ENCODE data around the gene RSPO3.
A peak's percentile ranks its signal among the peaks of the same experiment; 100 is the strongest.

RSPO3 gene

DNA sequence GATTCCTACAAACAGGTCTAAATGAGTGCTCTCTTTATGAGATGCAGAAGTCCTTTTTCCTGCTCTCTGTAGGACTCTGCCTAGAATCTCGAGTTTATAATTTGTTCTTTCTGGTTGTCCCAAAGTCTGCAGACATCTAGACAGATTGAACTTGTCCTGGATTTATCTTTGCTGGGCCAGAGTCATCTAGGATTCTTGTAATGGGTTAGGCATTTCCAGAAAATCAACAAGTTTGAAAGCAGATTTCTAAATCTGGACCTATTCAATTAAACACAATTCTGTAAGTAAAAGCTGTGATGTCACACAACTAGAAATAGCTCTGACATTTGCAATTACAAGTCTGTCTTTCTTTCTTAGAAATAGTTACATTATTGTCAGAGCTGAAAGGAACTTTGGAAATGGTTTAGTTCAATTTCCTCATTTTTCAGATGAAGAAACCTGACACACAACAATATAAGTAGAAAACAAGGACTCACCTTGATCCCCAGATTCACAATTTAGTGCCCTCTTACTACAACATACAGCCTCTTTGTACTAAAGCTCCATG, 4.2 kb upstream of the RSPO3 start:
- no peak for DNase-seq (ENCODE audit: low spot score)

DNA sequence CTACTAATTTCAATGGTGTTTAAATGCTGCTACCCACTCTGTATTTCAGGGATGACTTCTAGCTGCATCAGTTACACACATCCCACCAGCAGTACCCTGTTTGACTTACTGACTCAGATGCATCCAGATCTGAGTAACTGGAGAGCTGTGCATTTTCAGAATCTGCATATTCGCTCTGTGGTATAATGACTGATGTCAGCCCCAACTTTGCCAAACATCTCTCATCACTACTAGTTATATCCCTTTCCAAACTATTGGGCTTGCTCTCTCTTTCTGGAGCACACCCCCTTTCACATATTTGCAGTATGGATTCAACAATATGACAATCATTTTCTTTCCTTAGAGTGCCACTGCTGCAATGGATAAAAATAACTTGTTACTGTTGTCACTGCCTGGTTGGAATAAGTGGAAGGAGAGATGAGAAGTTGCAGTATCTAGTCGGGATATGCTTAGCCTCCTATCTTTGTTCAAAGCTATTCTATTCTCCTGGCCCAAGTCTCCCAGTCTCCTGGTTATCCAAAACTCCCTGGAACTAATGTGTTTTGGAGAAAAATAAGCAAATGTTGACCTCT, 3.3 kb upstream of the RSPO3 start:
- DNase-seq (ENCODE audit: low spot score): no peak

DNA sequence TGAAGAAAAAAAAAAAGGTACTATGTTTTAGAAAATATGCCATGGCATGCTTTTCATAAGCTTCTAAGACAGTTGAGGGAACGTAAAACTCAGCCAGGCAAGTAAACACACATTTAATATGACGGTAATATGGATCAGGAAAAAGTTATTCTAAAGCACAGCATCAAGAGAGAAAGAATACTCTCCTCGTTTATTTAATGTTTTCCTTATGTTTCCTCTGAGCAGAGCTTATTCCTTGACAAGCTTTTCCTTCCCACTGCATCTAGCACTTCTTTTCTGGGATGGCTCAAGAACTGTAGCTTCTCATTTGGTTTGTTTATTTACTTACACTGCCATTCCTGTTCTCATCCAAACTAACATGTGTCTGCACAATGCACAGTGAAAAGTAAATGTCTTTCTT, 2.7 kb upstream of the RSPO3 start:
- no peak for DNase-seq (ENCODE audit: low spot score)

DNA sequence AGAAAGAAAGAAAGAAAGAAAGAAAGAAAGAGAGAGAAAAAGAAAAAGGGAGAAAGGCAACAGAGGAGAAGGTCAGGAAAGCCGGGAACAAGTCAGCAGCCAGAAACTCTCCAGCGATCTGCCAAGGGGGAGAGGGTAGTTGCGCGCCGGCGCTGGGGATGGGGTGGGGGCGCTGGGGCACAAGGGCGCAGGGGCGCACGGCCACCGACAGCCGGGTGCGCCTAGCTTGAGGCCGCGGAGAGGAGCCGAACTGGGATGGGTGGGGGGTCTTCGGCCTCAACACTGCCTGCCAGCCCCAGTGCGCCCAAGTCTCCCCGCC, 533 bp upstream of the RSPO3 start:
- DNase-seq (ENCODE audit: low spot score): no peak

DNA sequence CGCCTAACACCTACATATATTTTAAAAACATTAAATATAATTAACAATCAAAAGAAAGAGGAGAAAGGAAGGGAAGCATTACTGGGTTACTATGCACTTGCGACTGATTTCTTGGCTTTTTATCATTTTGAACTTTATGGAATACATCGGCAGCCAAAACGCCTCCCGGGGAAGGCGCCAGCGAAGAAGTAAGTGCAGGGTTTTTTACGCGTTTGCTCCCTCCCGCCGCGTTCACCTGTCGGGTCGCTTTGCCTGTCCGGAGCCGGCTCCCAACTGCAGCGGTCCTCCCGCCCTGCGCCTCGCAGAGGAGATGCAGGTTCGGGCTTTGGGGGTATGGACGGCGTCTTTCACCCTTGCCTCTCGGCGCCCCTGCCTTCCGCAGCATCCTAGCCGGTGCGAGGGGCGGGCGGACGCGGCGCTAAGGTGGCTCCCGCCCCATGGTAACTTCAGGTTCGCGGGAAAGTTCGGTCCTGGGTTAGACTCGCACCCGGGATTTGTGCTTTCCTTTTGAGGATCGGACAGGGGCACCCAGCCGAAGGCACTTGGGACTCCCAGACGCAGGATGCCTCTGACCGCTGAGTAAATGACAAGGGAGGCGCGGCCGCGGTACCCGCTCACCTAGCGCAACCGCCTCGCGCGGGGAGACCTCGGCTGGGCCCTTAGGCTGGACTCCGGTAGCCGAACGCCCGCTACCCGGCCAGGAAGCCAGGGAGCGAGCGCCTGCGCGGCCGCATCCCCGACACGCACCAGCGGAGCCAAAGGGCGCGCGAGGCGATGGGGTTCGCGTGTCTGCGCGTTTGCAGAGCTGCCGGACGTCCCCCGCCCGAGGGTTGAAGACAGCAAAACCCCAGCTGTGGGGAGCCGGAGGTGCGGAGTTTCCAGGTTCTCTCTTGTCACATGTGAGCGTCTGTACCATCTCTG, 891 bp downstream of the RSPO3 start:
- DNase-seq (ENCODE audit: low spot score): no peak

DNA sequence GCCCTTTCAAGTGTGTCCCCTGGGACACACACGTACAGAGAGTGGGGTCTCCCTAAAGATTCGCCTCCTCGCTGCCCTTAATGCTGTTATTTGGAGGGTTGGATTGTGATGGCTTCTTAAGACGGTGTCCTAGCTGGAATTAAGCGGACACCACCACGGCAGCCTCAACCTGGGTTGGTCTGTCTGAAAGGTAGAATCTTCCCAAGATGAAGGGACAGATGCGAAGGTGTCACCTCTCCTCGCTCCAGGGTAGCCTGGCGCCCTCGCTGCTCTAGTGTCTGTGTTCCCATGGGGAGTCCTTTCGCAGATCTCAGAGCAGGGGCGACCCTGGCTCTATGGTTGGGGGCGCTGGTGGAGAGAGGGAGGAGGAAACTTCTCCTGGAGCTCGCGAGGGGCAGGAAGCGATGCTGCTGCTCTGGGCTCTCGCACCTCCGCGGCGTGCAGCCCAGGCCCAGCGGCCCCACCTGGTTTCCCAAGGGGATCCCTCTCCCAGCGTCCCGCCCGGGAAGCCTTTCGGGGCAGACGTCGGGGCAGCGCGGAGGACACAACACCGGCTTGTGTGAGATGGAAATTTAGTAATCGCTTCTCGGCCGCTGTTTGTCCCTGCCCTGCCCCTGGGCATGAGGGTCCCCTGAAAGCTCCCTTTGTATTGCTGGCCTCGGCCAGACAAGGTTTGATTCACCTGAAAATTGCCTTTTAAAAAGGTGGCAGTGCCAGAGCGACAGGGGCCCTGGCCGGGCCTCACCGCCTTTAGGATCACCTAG, 1.7 kb downstream of the RSPO3 start:
- DNase-seq (ENCODE audit: low spot score): no peak

DNA sequence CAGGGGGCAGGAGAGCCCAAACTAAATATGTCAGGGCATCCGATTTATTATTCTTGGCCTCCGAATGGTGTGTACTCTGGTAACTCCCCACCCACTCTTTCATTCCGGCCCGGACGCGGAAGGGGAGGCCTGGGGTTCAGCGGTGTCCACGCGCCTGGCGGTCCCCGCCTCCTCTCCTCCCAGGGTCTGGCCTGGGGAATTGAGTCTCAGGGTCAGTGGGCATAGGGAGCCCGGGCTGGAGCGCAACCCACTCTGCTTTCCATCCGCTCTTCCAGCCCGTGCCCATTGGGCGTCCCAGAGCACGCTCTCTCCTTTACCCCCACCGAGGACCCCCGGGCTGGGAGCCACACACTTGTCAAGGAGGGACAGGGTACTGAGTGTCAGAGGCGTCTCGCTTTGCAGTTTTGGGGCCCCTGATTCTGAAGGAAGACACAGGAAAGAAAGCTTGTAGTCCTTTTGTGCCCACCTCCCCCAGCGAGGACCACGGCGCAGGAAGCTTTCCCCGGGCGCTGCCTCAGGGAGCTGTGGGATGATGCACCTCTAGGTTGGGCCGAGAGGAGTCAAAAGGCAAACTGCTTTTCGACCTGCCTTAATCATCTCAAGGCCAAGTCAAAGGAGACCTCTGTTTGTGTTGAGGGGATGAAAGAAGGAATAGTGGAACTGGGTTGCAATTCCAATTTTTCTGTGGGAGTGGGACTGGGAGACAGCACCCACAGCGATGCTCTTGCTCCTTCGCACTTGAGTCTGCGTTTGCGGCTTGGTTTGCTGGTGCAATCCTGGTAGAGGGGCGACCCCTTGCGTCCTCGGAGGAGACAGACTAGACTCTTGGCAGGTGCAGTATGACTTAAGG, 2.5 kb downstream of the RSPO3 start:
- DNase-seq (ENCODE audit: low spot score): peak; percentile 74

DNA sequence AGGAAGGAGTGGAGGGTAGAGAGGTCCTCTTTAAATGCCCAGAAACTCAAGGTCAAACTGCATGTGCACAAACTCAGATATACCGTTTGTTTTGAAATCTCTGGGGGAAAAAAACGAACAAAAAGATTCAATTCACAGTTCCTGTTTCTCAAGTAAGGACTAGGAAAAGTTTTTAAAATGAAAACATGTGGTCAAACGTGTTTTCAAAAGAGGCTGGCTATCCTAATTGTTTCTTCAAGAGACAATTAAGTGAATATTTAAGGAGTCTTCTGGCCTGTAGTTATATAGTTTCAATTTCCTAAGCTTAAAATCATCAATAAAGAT, 3.1 kb downstream of the RSPO3 start:
- DNase-seq (ENCODE audit: low spot score): no peak

DNA sequence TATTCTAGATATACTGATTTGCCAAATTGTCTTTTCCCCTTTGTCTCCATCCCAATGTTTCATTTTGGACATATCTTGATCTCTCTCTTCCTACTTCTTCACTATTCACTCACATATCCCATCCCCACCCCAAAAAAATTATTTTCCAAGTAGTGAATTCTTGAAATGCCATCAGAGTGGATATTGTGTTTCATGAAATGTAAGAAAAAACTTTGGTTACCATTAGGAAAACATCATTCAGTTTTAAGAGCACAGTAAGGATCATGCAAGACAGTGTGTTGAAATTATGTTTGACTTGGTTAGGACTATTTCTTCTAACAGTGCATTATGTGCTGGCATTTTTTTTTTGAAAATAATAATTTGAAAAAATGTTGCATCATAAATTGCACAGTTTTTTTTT, 5.7 kb downstream of the RSPO3 start:
- DNase-seq (ENCODE audit: low spot score): no peak

DNA sequence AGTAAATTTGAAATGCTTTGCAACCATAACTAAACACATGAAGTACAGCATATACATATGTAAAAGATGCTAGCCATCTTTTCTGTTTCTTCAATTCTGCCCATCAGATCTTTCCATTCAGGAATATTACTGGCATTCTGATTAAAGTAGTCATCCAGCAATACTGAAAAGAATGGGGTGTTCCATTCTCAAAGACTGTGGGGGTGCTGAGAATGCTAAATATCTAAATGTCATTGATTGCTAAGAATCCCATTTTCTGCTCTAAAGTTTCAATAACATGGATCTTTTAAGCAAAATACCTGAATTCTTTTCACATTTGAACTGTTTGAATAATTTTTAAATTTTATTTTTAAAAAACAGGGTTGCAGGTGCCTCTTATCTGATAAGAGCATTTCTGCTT, 6.2 kb downstream of the RSPO3 start:
- DNase-seq (ENCODE audit: low spot score): no peak

DNA sequence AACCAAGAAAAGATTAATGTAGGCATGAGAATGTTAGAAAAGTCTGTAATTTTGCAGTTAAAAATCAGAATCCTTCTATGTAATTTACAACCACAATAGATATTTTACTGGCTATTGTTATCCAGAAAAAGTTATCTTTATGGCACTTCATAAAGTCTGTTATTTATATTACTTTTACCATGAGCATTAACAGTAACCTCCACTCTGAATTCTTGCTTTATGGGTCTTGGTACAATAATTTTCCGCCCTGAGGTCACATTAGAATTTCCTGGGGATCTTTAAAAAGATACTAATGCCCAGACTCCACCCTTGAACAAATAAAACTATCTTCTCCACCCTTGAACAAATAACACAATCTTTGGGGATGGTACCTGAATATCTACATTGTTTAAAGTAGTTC, 9.6 kb downstream of the RSPO3 start:
- no peak for DNase-seq (ENCODE audit: low spot score)

DNA sequence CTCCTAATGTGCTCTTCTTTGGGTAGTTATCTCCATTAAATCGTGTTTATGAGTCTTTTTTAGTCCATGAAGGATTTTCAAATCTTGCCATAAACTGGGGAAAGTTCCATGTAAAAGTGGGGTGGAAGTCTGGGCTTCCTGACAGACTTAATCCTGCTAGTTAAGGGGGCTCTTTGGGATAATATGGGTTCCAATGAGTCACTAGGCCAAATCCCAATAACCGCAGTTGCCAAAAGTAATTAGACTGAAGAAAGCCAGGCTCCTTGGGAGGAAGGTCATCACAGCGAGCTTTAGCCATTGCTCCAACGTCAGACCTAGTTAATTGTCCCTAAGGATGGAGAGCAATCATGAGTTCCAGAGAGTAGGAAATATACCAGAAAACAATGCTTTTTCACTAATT, 10.8 kb downstream of the RSPO3 start:
- no peak for DNase-seq (ENCODE audit: low spot score)

DNA sequence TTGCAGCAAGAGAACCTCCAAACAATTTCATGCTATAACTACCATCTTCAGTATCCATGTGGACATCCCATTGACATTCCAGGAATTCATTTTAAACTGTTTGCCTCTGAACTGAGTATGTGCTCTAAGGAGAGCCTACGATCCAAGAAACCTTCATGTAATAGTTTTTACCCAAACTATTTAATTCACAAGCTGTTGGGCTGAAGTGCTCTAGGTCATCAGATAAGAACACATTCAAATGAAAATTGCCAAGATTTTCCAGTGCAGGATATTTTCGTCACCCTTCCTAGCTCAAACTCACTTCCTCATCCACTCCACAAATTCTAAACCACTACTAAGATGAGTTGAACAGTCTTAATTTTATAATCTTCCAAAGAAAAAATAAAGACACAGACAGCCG, 12.8 kb downstream of the RSPO3 start:
- DNase-seq (ENCODE audit: low spot score): no peak

DNA sequence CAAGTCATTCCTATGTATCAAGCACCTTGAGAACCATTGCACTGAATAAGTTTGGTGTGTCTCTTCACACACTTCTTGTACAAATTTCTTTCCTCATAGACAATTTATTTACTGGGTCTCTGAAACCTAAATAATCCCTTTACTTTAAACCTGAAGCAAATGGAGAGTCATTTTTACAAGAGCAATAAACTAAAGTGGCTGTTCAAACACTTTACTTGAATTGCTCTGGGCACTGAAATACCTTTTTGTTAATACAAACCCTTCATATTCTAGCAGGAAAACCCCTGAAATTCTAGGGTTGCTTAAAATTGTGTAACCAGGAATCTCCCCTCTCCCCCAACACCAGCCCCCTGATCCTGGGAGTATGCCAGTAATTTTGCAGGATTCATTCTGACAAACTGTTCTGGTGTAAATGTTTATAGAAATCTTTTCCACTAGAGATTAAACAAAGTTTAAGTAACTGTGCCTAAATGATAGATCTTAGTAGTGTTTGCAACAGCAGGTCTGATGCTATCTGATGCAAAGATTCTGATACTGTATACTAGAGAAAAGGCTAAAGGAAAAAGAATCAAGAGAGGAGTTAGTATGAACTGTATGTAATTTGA, 13.4 kb downstream of the RSPO3 start:
- DNase-seq (ENCODE audit: low spot score): no peak

DNA sequence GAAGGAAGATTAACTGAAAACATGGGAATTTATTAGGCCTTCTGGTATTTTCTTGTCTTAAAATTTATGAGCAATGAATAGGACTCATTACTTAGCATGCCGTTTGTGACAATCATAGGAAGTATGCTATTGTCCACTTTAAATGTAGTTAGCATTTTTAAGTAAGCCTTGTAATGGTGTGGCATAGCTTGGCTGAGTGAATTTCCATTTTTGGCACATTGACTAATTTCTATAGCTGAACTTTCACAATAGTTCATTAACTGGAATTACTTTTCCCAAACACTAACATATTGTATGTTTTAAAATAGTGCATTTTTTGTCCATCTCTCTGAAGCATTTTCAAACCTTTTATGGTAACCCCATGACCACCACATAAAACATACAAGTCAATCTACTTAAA, 15.7 kb downstream of the RSPO3 start:
- no peak for DNase-seq (ENCODE audit: low spot score)

DNA sequence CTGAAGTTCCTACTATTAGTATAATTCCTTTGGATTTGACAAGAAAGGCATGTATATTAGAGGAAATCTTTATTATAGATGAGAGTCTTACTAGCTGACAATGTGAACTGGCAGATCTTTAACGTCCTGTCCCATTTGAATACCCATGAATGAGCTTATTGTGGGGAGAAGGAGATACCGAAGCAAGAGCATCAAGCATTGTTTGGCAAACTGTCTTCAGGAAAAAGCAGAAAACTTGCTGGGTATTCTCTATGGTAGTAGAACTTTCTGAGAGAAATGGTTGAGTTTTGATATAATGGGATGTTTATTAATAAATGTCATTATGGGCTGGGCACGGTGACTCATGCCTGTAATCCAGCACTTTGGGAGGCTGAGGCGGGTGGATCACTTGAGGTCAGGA, 18.3 kb downstream of the RSPO3 start:
- no peak for DNase-seq (ENCODE audit: low spot score)

DNA sequence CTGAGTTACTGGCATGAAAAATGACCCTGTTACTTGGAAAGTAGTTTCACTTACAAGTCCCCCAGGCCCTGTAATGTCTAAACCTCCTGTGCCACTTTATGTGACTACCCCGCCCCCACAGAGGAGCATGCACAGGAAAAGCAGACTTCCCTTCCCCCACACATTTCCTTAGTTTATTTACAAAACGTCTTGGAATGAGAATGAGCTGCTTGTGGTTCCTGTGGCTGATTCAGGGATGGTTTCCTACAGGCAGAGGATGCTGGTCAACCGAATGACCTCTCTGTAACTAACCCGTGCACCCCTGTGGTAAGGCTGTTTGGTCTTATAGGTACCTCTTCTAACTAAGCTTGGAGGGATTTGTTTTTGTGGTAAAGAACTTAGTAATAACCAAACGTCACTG, 28.5 kb downstream of the RSPO3 start:
- no peak for DNase-seq (ENCODE audit: low spot score)

DNA sequence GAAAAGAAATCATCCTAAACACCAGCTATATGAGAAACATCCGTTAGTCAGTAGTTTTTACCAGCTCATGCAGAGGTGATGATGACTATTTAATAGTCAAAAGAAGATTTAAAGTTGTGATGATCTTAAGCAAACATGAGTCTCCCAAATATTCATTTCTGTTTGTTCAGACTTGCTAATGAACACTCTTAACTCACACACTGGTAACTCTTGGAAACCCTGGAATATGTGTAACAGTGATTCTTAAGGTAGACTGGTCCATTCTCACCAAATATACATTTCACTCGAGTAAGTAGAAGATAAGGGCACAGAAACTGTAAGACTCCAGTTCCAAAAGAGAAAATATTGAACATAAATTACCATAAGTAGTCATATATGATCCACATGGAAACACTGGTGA, 29.1 kb downstream of the RSPO3 start:
- DNase-seq (ENCODE audit: low spot score): no peak

DNA sequence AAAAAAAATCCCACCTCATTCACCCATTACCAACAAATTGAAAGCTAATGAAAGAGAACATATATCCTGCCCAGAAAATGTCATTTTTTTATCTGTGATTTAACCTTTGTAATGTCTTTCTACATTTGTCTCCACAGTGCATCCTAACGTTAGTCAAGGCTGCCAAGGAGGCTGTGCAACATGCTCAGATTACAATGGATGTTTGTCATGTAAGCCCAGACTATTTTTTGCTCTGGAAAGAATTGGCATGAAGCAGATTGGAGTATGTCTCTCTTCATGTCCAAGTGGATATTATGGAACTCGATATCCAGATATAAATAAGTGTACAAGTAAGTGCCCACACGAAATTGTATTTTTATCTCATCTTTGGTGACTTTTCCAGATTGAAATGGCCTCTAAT, 30.0 kb downstream of the RSPO3 start:
- DNase-seq (ENCODE audit: low spot score): no peak

DNA sequence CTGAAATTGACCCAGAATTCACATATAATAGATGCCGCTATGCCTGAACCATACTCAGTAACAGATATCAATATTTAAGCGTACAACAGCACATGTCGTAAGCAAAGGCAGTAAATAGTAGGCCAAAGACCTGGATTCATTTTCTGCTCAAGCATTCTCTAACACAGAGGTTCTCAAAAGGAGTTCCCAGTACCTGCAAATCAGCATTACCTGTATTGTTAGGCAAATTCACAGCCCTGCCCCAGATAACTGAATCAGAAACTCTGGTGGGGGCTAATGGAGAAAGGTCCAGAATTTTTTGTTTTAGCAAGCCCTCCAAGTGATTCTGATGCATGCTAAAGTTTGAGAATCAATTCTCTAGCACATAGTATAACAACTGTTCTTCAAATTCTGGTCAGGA, 36.0 kb downstream of the RSPO3 start:
- DNase-seq (ENCODE audit: low spot score): no peak

DNA sequence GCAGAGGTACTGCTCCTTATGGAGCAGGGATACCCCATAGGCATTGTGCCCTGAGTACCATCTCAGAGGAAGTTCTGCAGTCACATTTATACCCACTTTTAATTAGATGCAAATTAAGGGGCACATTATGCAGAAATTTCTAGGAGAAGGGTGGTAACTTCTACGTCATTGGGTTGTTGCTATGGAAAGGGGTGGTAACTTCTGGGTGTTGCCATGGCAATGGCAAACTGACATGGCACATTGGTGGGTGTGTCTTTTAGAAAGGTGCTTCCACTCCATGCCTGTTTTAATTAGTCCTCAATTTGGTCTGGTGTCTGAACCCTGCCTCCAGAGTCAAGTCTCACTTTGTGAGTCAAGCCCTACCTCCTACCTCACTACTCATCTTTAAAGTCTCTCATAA, 42.0 kb downstream of the RSPO3 start:
- no peak for DNase-seq (ENCODE audit: low spot score)

DNA sequence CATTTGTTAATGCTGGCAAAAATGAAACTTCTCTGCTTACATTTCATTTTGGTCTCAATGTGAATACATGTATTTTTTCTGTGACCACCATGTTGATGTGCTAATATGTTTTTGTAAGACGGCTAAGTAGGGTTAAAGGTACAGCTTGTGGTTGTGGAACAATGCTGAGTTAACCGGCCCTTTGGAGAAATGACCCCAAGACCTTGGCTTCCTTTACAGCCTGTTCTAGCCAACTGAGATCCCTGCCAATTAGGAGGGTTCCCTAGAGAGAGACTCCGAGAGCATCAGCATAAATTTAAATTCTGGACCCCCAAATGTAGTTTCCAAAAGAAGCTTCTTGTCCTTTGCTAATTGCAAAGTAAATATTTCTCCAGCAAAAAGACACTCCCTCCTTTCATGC, 44.4 kb downstream of the RSPO3 start:
- DNase-seq (ENCODE audit: low spot score): no peak
